GM12874 (cell line): ENCODE measurements around the gene SLC5A10.

Experiments used
- CTCF ChIP-seq: IDR thresholded peaks from 2 replicates; pipeline ENCODE4 v1.5.1; 2011; ENCODE audit warnings: low read depth, mild to moderate bottlenecking, control low read depth, low read length, moderate library complexity; ENCODE audit not compliant: insufficient read depth

SLC5A10 gene

GRCh38 chr17:18933102-18934058 is 18.6 kb upstream of the SLC5A10 start:
- no peak for TF ChIP-seq CTCF

GRCh38 chr17:18937981-18938691 is 13.8 kb upstream of the SLC5A10 start:
- TF ChIP-seq CTCF, result no peak

- no peak for TF ChIP-seq CTCF
These were observed 13.3 kb upstream of the SLC5A10 start for GRCh38 chr17:18938692-18939023.

GRCh38 chr17:18944646-18945045 is 7.3 kb upstream of the SLC5A10 start:
- no peak for TF ChIP-seq CTCF

GRCh38 chr17:18946536-18946935 is 5.4 kb upstream of the SLC5A10 start:
- no peak for TF ChIP-seq CTCF

- no peak for TF ChIP-seq CTCF
These were observed 4.1 kb upstream of the SLC5A10 start for GRCh38 chr17:18947866-18948265.

- no peak for TF ChIP-seq CTCF
These were observed 3.4 kb upstream of the SLC5A10 start for GRCh38 chr17:18948476-18949006.
